SH-SY5Y (cell line): ENCODE data around the gene DENND6A.

ENCODE experiments used
- GATA2 ChIP-seq: IDR thresholded peaks from 2 replicates; pipeline ENCODE4 v1.6.1; 2011; ENCODE audit warnings: mild to moderate bottlenecking, low read depth, low read length
- GATA3 ChIP-seq: IDR thresholded peaks from 2 replicates; pipeline ENCODE4 v1.6.1; 2011; ENCODE audit warnings: low read depth, mild to moderate bottlenecking, low read length, moderate library complexity

DNA sequence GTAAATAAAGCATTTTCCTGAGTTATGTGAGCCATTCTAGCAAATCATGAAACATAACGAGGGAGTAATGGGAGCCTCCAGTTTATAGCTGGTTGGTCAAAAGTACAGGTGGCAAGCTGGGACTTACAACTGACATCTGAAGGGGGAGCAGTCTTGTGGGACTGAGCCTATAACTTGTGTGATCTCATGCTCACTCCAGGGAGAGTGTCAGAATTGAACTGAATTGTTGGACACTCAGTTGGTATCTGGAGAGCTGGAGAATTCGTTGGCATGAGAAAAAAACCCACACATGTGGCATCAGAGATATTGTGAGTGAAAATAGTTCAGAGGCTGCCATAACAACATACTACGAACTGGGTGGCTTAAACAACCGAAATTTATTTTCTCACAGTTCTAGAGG, 22.8 kb upstream of the DENND6A start:
- TF ChIP-seq GATA2 (no peak), GATA3 (no peak)
